Stromal cell of bone marrow (primary cell): ENCODE results near the gene KCNIP1.
A peak's percentile ranks its signal among the peaks of the same experiment; 100 is the strongest.

ENCODE experiments used
- DNase-seq: peaks from one replicate; pipeline ENCODE4 v3.0.0-alpha.2; 2012; ENCODE audit warnings: low read depth

Gene KCNIP1

GRCh38 chr5:170629566-170630175 is 125.9 kb downstream of the KCNIP1 start:
- no peak for DNase-seq

GRCh38 chr5:170630226-170630625 is 126.4 kb downstream of the KCNIP1 start:
- no peak for DNase-seq

- DNase-seq, result no peak
Measured at GRCh38 chr5:170630711-170631141, 126.9 kb downstream of the KCNIP1 start.

GRCh38 chr5:170631466-170632195 is 127.8 kb downstream of the KCNIP1 start:
- no peak for DNase-seq

- DNase-seq, result no peak
Measured at GRCh38 chr5:170632266-170632984, 128.6 kb downstream of the KCNIP1 start.

- no peak for DNase-seq
Measured at GRCh38 chr5:170632985-170633234, 129.1 kb downstream of the KCNIP1 start.

GRCh38 chr5:170633235-170634081 is 129.6 kb downstream of the KCNIP1 start:
- peak; percentile 71 for DNase-seq

GRCh38 chr5:170634256-170634990 is 130.6 kb downstream of the KCNIP1 start:
- no peak for DNase-seq

- no peak for DNase-seq
Measured at GRCh38 chr5:170635706-170636105, 131.9 kb downstream of the KCNIP1 start.

- no peak for DNase-seq
Measured at GRCh38 chr5:170636206-170636605, 132.4 kb downstream of the KCNIP1 start.

GRCh38 chr5:170636801-170637477 is 133.1 kb downstream of the KCNIP1 start:
- no peak for DNase-seq

- no peak for DNase-seq
Measured at GRCh38 chr5:170638051-170638450, 134.2 kb downstream of the KCNIP1 start.

- peak; percentile 9 for DNase-seq
Measured at GRCh38 chr5:170638454-170639220, 134.8 kb downstream of the KCNIP1 start.

GRCh38 chr5:170639221-170639925 is 135.6 kb downstream of the KCNIP1 start:
- no peak for DNase-seq

GRCh38 chr5:170640731-170641588 is 137.1 kb downstream of the KCNIP1 start:
- DNase-seq, result no peak

- DNase-seq, result no peak
Measured at GRCh38 chr5:170641589-170642031, 137.8 kb downstream of the KCNIP1 start.

GRCh38 chr5:170642066-170642735 is 138.4 kb downstream of the KCNIP1 start:
- DNase-seq, result no peak
